ENCODE data around the gene CKAP2. TPM values are rescaled to one million over a fixed set of nuclear protein-coding genes. Genes with fewer than 3 reads are reported as not detected.
"Not testable (repeated sequence)": the region's sequence is repeated elsewhere in the genome, so short reads cannot be mapped to it uniquely, and the experiment has no call there.

CKAP2 gene, protein sequence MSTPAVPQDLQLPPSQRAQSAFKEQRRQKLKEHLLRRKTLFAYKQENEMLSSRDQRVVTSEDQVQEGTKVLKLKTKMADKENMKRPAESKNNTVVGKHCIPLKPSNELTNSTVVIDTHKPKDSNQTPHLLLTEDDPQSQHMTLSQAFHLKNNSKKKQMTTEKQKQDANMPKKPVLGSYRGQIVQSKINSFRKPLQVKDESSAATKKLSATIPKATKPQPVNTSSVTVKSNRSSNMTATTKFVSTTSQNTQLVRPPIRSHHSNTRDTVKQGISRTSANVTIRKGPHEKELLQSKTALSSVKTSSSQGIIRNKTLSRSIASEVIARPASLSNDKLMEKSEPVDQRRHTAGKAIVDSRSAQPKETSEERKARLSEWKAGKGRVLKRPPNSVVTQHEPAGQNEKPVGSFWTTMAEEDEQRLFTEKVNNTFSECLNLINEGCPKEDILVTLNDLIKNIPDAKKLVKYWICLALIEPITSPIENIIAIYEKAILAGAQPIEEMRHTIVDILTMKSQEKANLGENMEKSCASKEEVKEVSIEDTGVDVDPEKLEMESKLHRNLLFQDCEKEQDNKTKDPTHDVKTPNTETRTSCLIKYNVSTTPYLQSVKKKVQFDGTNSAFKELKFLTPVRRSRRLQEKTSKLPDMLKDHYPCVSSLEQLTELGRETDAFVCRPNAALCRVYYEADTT
- total RNA-seq (2014; rRNA removed; shearing (Covaris generic)): 23.5 and 26.2 TPM in 2 replicates

DNA sequence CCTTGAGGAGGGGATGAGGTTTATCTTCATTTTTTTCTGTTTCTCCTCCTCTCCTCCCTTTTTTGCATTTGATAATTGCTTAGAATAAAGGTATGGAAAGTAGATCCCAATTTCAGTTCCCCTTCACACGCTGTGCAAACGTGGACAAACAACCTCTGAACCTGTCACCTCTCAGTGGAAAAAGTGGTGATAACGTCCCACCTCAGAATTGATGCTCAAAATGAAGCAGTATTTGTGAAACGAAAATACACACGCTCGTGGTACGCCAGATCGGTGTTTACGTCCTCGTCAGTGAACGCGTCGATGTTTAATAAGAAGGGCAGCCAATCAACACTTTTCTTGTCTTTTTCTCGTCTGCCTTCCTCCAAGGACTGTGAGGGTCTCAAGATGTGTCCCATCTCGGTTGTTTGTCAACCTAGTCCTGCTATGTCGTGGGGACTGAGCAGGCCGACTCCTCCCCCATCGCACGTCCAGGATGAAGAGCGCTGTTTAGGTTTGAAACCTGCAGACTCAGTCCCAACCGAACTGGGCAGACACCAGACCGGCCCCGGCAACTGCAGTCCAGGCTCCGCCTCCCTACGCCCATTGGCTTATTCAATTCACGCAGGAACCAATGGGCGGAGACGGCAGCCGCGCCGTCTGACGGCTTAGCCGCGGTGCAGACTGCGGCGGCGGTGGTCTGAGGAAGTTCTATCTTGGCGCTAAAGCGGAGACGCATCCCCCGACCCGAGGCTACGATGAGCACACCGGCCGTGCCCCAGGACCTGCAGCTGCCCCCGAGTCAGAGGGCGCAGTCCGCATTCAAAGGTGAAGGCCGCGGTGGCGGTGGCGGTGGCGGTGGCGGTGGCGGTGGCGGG, at the start of gene CKAP2:
CKAP2 (plus strand) TSS at position 659 of the 857 bp plus-strand sequence; CDS start at position 738, 79 bp downstream.
- peak; percentile 99 for DNase-seq (ENCODE audit: low spot score)

- DNase-seq (ENCODE audit: low spot score): no peak
Observed at GRCh38 chr13:52405767-52406494, 49.3 kb upstream of the CKAP2 start, which contains the start of gene THSD1. Gene THSD1 (minus strand): TSS chr13:52406172. CDS start chr13:52402600, 3,572 bp downstream.

GRCh38 chr13:52406629-52407028, 48.6 kb upstream of the CKAP2 start:
- DNase-seq (ENCODE audit: low spot score): no peak

- DNase-seq (ENCODE audit: low spot score): not testable (repeated sequence)
Observed at GRCh38 chr13:52407436-52407835, 47.8 kb upstream of the CKAP2 start.

DNA sequence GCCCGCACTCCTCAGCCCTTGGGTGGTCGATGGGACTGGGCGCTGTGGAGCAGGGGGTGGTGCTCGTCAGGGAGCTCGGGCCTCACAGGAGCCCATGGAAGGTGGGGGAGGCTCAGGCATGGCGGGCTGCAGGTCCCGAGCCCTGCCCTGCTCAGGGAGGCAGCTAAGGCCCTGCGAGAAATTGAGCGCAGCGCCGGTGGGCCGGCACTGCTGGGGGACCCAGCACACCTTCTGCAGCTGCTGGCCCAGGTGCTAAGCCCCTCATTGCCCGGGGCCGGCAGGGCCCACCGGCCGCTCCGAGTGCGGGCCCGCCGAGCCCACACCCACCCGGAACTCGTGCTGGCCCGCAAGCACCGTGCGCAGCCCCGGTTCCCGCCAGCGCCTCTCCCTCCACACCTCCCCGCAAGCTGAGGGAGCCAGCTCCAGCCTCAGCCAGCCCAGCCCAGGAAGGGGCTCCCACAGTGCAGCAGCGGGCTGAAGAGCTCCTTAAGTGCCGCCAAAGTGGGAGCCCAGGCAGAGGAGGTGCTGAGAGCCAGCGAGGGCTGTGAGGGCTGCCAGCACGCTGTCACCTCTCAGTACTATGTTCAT, 47.1 kb upstream of the CKAP2 start:
- DNase-seq (ENCODE audit: low spot score): not testable (repeated sequence)

- peak; percentile 16 for DNase-seq (ENCODE audit: low spot score)
Observed at GRCh38 chr13:52411629-52412028, 43.6 kb upstream of the CKAP2 start.

DNA sequence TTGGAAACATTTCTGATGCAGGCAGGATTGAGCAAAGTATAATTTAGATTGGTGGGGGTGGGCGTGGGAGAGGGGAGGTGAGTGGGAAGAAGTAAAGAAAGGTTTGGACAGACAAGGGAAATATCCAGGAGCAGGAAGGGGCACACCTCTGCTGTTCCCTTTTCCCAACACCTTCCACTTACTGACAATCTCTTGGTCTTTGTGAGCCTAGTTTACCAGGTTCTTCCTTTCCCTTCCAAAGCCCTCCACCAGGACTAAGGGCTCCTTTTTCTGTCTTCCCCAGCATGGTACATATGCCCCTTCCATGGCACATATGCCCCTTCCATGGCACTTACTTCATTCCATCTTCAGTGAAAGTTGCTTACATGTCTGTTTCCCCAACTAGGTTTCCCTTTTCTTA, 43.1 kb upstream of the CKAP2 start:
- DNase-seq (ENCODE audit: low spot score): no peak

DNA sequence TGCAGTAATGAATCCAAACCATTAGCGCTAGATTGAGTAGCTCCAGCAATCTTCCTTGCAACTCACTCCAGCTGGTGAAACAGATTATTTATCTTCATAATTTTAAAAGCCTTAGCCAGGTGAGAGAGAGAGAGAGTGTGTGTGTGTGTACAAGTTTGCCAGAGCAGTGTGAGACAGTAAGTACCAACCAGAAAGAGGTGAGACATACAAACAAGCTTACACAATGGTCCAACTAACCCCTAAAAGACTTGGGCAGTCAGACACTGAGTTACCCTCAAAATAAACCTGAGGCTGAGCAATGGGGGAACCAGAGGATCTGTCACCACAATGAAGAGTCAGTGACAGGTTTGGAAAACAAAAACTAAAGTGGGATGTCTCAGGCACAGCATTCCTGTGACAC, 41.2 kb upstream of the CKAP2 start:
- DNase-seq (ENCODE audit: low spot score): no peak

DNA sequence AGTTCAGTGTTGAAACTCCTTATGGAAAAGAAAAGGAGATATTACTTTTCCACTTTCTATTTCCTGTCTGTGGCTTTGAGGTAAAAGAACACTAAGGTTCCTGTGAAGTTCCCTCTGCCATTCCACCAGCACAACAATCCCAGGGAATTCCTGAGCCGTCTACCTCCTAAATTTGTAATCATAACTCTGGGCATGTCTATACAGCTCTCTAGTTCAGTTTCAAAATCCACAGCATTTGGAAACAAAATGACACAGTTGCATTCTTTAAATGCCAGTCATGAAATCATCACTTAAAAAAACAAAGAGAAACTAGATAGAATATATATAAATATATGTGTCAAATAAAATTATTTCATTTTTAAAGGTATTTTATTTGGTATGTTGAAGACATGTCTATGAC, 40.3 kb upstream of the CKAP2 start:
- no peak for DNase-seq (ENCODE audit: low spot score)

GRCh38 chr13:52419080-52419479, 36.2 kb upstream of the CKAP2 start:
- no peak for DNase-seq (ENCODE audit: low spot score)

DNA sequence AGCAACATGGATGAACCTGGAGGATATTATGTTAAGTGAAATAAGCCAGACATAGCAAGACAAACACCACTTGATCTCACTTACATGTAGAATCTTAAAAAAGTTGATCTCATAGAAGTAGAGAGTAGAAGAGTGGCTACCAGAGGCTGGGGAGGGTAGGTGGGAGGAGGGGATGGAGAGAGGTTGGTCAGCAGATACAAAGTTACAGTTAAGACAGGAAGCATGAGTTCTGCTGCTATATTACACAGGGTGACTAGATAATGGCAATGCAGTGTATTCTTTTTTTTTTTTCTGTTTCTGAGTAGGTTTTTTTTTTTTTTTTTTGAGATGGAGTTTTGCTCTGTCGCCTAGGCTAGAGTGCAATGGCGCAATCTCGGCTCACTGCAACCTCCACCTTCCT, 34.1 kb upstream of the CKAP2 start:
- no peak for DNase-seq (ENCODE audit: low spot score)

GRCh38 chr13:52428295-52428694, 27.0 kb upstream of the CKAP2 start:
- peak; percentile 59 for DNase-seq (ENCODE audit: low spot score)

DNA sequence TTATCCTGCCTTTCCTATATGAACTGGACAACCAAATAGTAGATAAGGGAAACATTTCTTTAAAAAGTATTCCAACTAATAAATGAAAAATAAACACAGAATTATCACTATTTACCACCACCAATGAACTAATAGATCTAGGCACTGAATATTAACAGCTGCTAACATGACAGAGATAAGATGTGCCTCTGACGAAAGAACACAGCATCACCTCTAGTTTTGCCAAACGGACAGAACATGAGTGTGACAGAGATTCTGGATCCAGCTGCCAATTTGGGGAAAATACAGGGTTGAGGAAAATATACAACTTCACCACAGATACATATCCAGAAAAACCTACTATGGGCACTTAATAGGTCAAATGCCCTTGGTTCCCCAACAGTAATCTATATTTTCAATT, 22.8 kb upstream of the CKAP2 start:
- no peak for DNase-seq (ENCODE audit: low spot score)

GRCh38 chr13:52446265-52446664, 9.0 kb upstream of the CKAP2 start:
- no peak for DNase-seq (ENCODE audit: low spot score)

- DNase-seq (ENCODE audit: low spot score): no peak
Observed at GRCh38 chr13:52447354-52447753, 7.9 kb upstream of the CKAP2 start.

- no peak for DNase-seq (ENCODE audit: low spot score)
Observed at GRCh38 chr13:52447815-52448552, 7.3 kb upstream of the CKAP2 start.

DNA sequence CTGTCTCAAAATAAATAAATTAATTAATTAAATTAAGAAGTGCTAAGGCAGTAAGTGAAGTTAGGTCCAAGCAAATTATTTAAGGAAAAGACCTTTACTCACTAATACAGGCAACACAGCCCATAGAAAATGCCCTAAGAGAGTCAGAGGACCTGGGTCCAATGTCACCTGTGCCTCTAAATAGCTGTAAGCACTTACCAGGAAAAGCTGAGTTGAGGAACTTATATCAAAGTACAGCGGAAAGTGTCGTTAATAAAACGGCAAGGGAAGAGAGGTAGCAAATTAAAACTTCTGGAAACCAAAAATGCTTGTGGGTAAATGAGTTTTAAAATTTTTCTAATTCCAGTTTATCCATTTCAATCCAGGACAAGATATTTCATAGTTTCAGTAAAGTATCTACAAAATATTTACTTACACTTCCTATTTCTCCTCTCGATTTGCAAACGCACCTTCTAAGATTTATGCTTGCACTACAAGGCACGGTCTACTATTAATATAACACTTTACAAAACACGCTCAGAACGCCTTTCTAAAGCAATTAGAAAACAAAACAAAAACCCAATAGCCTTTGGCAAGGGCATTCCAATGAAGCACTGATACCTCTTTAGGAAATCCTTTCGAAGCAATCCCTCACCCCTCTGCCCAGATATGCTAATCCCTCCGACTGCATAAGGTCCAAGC, 5.8 kb upstream of the CKAP2 start:
- DNase-seq (ENCODE audit: low spot score): no peak

- peak; percentile 99 for DNase-seq (ENCODE audit: low spot score)
Observed at GRCh38 chr13:52450012-52450792, 5.1 kb upstream of the CKAP2 start, which contains the start of gene VPS36. Gene VPS36 (minus strand): TSS chr13:52450634. CDS start chr13:52450594, 40 bp downstream.

DNA sequence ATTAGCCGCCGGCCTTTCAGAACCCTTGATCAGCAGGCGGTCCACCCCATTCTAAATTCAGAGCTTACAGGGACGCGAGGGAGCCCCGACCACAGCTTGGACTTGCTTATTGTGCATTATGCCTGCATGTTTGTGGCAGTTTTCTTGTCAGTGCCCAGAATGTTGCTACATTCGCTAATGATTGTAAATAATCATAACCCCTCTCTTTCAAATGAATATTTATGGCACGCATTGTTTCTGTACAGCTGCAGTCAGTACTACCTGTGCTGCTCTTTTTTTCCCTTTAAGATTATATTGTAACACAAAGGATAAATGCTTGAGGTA, 4.5 kb upstream of the CKAP2 start:
- no peak for DNase-seq (ENCODE audit: low spot score)

Measured in HT-29 (cell line).